AG10803 (cell line): ENCODE measurements around the gene PLIN1.
A peak's percentile ranks its signal among the peaks of the same experiment; 100 is the strongest.

Experiments
- DNase-seq: peaks from one replicate; pipeline ENCODE4 v3.0.0; 2010; ENCODE audit warnings: low read depth
- H3K4me3 ChIP-seq: 2 replicates; pipeline ENCODE4 v1.5.1; 2011; ENCODE audit warnings: mild to moderate bottlenecking, low read length, control low read depth
- TF ChIP-seq, protein P1 (sequence below): conservative IDR thresholded peaks from 2 replicates; pipeline ENCODE4 v1.5.1; 2011; ENCODE audit warnings: mild to moderate bottlenecking, low read length, control low read depth, inconsistent platforms

The PLIN1 gene

DNA sequence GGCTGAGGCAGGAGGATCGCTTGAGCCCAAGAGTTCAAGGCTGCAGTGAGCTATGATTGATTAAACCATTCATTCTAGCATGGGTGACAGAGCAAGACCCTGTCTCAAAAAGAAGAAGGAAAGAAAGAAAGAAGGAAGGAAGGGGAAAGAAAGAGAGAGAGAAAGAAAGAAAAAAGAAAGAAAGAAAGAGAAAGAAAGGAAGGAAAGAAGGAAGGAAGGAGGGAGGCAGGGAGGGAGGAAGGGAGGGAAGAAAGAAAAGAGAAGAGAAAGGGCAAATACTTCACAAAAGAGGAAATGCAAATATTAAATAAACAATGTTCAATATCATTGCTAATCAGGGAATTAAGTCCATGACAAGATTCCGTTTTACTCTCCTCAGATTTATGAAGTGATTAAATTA is 19.9 kb downstream of the PLIN1 start:
- DNase-seq, result no peak
- no peak overlapping the region for H3K4me3 ChIP-seq
- TF ChIP-seq, protein P1, sequence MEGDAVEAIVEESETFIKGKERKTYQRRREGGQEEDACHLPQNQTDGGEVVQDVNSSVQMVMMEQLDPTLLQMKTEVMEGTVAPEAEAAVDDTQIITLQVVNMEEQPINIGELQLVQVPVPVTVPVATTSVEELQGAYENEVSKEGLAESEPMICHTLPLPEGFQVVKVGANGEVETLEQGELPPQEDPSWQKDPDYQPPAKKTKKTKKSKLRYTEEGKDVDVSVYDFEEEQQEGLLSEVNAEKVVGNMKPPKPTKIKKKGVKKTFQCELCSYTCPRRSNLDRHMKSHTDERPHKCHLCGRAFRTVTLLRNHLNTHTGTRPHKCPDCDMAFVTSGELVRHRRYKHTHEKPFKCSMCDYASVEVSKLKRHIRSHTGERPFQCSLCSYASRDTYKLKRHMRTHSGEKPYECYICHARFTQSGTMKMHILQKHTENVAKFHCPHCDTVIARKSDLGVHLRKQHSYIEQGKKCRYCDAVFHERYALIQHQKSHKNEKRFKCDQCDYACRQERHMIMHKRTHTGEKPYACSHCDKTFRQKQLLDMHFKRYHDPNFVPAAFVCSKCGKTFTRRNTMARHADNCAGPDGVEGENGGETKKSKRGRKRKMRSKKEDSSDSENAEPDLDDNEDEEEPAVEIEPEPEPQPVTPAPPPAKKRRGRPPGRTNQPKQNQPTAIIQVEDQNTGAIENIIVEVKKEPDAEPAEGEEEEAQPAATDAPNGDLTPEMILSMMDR, result no peak

DNA sequence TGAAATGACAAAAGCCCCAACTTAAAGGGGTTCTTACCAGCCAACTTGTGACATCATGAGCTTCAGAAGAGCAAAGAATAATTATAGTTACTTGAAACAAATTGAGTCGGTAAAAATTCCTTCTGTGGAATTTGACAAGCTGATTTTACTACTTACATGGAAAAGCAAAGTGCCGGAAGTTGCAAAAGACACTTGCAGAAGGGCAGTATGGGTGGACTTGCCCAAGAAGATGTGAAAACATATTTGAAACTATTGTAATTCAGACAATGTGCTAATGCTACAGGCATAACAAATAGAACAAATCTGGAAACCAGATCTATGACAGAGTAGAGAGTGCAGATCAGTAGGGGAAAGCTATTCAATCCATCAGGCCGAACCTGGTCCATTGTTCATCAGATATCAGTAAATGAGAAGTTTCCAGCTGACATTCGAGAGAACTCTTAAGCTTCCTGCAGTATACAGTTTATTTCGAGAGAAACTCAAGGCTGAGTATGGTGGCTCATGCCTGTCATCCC is 21.4 kb downstream of the PLIN1 start:
- peak; percentile 58 for DNase-seq
- H3K4me3 ChIP-seq, result no peak overlapping the region
- TF ChIP-seq, protein P1, result no peak

DNA sequence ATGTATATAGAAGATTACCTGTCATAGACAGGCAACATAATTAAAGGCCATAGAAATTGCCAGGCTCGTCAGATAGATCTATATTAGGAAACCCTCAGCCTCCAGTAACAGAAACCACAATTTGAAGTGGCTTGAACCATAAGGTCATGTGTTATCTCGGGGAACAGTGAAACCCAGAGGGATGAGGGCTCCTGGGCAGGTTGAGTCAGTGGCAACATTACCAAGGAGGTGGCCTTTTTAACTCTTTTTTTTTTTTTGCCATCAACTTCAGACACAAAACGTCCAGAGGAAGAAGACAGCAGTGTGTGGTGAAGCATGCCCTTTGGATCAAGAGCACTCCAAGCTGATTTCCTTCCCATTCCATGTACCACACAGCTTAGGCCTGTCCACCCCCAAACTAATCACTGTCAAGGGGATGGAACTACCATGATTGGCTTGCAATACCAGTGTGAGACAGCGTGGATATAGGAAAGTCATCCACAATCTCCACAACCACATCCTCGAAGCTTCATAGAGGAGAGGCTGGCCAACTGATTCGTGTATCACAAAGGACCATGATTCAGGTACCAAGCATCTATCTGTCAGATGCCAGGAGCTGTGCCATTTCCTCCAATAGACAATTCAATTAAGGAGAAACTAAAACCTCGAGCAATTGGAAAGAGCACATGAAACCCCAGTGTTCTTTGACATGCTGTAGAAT is 22.9 kb downstream of the PLIN1 start:
- TF ChIP-seq, protein P1, result no peak
- peak; percentile 28 for DNase-seq
- no peak overlapping the region for H3K4me3 ChIP-seq

DNA sequence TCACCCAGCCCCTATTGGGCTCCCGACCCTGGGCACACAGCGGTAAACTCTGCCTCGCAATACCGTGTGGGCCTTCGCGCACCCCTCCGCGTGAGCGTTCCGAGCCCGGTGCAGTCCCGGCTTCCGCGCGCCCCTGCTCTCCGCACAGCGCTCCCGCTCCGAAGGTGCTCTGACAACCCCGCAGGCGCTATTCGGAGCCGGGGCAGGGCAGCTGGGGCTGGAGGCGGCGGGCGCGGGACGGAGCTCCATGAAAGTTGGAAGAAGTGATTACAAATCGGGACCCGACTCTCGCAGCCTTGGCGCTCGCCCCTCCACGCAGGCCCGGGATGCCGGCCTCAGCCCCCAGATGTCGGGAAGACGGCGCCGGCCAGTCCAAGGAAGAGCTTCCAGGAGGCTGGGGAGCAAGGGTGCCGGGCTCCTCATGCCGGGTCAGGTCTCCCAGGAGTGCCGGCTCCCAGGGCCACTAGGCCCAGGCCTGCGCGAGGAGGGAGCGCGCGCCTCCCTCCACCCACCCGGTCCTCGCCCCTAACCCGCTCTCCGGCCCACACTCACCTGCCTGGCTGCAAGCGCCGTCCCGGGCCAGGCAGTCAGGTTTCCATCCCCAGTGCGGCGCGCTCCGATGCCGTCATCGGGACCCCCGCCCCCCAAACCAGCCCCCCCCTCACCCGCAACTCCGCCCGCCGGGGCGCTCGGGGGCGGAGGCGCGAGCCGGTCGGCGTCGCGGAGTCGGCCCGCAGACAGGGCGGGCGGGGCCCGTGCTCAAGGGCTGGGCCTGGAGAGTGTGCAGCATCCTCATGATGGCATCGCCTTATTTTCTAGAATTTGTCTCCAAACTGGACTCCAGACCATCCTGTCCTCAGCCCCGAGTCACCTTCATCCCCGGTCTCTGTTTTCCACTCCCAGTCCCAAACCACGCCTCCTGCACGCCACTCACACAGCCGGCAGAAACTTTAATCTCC is 24.0 kb downstream of the PLIN1 start, which contains the start of gene KIF7:
TSS of gene KIF7 (minus strand) at position 621 of the 959 bp plus-strand sequence. CDS start 2,537 bp downstream, outside the sequence.
- peak; percentile 48 for DNase-seq
- TF ChIP-seq, protein P1, result no peak
- peak within 1 kb of the TSS; percentile 73 for H3K4me3 ChIP-seq

DNA sequence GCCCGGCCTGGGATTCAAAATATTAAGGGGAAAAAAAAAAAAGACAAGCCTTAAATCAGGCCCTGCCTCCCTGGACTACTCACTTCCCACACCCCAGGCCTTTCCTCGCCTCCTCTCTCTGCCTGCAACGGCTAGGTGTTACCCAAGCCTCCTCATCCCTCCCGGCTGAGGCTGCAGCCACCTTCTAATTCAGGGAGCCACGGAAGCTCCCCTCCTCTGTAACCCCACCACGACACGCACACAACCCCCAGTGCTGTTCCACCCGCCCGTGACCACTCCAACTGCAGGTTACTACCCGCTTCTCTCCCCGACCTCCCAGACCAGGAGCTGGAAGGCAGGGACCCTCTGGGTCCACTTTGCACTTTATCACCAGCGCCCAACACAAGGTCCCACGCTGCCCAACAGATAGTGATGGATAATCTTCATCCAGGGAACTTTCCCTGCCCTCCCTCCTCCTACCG is 24.8 kb downstream of the PLIN1 start:
- peak; percentile 65 for DNase-seq
- TF ChIP-seq, protein P1, result no peak
- peak overlapping the region; percentile 73 for H3K4me3 ChIP-seq

DNA sequence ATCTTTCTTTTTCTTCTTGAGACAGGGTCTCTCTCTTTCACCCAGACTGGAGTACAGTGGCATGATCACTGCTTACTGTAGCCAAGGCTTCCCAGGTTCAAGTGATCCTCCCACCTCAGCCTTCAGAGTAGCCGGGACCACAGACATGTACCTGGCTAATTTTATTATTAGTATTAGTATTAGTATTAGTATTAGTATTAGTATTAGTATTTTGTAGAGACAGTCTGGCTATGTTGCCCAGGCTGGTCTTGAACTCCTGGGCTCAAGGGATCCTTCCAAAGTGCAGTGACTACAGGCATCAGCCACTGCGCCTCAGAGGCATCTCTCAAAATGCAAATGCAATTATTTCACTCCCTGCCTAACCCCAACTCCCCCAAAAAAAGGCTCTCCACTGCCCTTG is 25.6 kb downstream of the PLIN1 start:
- DNase-seq, result no peak
- no peak overlapping the region for H3K4me3 ChIP-seq
- TF ChIP-seq, protein P1, result no peak
